Stimulated activated CD4-positive, alpha-beta T cell treated with anti-CD3 and anti-CD28 coated beads, TNF-alpha, amount 100 ng/mL, for 24 hours (primary cell): ENCODE data around the gene LLGL2.
A peak's percentile ranks its signal among the peaks of the same experiment; 100 is the strongest.

ENCODE experiments used
- DNase-seq, 3 experiments: peaks; one replicate each; pipeline ENCODE4 v3.0.0-alpha.2; 2020; ENCODE audit warnings: low read depth in 3 of 3

LLGL2 gene

GRCh38 chr17:75614006-75614405 lies 88.5 kb downstream of the LLGL2 start:
- DNase-seq, result no peak

DNA sequence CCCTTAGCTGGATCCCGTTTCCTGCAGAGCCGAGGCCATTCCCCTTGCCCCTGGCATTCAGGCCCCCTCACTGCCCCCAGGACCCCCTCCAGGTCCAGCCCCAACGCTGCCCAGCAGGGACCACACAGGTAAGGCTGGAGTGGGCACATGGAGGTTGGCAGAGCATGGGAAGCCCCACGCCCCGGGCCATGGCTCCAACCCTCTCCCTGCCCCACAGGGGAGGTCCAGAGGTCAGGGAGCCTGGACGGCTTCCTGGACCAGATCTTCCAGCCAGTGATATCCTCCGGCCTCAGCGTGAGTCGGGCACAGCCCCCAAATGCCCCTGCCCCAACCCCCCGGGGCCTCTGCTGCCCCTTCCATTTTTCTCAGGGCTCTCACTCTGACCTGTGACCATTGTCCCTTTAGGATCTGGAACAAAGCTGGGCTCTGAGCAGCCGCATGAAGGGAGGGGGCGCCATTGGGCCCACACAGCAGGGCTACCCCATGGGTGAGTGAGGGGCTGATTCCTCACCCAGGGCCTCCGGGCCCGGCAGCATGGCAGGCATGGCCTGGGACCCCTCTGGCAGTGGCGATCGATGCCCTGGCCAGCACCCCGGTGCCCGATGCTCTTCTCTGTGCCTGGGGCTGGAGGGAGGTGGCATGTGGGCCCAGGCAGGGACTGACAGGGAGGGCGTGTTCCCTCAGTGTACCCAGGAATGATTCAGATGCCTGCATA lies 89.2 kb downstream of the LLGL2 start:
- DNase-seq, result no peak

GRCh38 chr17:75615301-75615700 lies 89.8 kb downstream of the LLGL2 start:
- DNase-seq, result no peak

DNA sequence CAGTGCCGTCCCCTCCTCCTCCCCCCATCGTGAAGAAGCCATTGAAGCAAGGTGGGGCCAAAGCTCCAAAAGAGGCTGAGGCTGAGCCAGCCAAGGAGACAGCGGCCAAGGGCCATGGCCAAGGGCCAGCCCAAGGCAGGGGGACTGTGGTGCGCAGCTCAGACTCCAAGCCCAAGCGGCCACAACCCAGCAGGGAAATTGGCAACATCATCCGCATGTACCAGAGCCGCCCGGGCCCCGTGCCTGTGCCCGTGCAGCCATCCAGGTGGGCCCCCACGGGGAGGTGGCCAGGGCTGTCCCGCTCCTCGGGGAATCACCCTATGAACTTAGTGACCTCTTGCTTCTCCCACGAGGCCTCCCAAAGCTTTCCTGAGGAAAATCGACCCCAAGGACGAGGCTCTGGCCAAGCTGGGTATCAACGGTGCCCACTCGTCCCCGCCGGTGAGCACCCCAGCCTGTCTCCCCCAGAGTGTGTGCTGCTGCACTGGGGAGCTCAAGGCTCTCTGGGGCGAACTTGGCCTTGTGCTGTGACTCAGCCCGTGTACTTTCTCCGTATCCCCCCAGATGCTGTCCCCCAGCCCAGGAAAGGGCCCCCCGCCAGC lies 91.1 kb downstream of the LLGL2 start:
- no peak for DNase-seq

DNA sequence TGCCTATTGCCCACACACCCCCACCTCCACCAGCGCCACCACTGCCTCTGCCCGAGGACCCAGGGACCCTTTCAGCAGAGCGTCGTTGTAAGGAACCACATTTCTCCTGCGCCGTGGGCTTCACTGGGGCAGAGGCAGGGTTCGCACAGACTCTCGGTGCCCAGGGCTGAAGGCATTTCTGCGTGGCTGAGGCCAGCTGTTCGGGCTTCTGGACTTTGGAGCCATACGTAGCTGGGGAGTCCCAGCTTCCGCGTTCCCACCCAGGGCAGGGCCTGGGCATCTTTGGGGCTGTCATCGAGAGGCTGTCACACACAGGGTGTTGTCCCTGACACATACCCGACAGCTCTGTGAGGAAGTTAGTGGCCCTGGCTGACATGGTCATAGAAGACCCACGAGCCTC lies 91.7 kb downstream of the LLGL2 start:
- DNase-seq, result no peak

DNA sequence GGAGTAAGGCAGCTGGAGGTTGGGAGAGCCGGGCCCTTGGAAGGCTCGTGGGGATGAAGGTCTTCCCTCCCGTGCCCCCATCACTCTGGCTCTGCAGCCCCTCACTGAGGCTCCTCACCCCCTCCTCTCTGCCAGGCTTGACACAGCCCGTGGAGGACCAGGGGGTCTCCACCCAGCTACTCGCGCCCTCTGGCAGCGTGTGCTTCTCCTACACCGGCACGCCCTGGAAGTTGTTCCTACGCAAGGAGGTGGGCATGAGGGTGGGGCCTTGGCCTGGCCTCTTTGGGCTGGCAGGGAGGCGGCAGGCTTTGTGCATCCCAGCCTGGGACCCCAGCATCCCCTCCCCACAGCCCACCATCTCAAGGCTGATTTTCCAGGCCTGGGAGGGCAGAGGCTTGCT lies 92.2 kb downstream of the LLGL2 start:
- no peak for DNase-seq

- peak in 1 of 3 experiments; percentile 24 for DNase-seq
These were observed 94.3 kb downstream of the LLGL2 start for GRCh38 chr17:75619506-75620431.

GRCh38 chr17:75621489-75621888 lies 96.0 kb downstream of the LLGL2 start:
- DNase-seq, result no peak

DNA sequence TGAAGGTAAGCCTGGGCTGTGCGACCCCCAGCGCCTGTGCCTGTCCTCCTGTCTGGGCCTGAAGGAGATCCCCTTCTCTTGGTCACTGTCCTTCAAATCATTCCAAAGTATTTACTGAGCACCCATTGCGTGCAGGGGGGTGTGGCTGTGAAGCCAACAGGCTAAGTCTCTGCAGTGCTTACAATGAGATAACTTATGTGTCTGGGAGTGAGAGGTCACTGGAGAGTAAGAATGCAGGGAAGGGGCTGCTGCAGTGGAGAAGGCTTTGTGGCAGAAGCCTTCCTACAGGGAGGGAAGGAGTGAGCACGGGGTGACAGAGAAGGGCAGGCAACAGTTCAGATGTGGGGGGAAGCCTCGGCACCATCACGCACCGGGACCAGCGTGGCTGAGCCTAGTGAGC lies 96.6 kb downstream of the LLGL2 start:
- no peak for DNase-seq

- DNase-seq, result no peak
These were observed 97.3 kb downstream of the LLGL2 start for GRCh38 chr17:75622771-75623273.

GRCh38 chr17:75623386-75623785 lies 97.9 kb downstream of the LLGL2 start:
- DNase-seq, result no peak

DNA sequence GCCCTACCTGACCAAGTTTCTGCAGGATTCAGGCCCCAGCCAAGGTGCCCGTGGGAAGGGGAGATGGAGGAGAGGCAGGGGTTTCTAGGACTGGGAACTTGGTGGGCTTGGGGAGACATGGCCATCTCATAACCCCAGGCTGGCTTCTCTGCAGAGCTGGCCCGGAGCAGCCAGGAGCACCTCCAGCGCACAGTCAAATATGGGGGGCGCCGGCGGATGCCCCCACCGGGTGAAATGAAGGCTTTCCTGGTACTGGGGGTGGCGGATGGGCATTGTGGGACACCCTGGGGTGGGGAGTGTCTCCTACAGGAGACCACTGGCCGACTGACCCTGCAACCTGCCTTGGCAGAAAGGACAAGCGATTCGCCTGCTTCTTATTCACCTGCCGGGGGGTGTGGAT lies 98.5 kb downstream of the LLGL2 start:
- no peak for DNase-seq
